GM21786 (cell line): ENCODE measurements around the gene SYNDIG1.

Source experiments
- ATAC-seq: cut with Tn5 transposase; IDR thresholded peaks from one replicate; pipeline ENCODE4 v1.9.1; 2021; ENCODE audit not compliant: unreplicated experiment

The SYNDIG1 gene

GRCh38 chr20:24672181-24672880 is 202.9 kb downstream of the SYNDIG1 start:
- ATAC-seq: no peak

GRCh38 chr20:24672886-24673677 is 203.7 kb downstream of the SYNDIG1 start:
- no peak for ATAC-seq

- ATAC-seq: no peak
Observed at GRCh38 chr20:24673678-24674570, 204.5 kb downstream of the SYNDIG1 start.

- ATAC-seq: no peak
Observed at GRCh38 chr20:24674921-24675605, 205.6 kb downstream of the SYNDIG1 start.

- no peak for ATAC-seq
Observed at GRCh38 chr20:24675651-24676352, 206.4 kb downstream of the SYNDIG1 start.

- ATAC-seq: no peak
Observed at GRCh38 chr20:24676353-24676977, 207.0 kb downstream of the SYNDIG1 start.

- no peak for ATAC-seq
Observed at GRCh38 chr20:24676978-24677370, 207.5 kb downstream of the SYNDIG1 start.

GRCh38 chr20:24677626-24678315 is 208.3 kb downstream of the SYNDIG1 start:
- ATAC-seq: no peak

- no peak for ATAC-seq
Observed at GRCh38 chr20:24678351-24679106, 209.1 kb downstream of the SYNDIG1 start.

- ATAC-seq: no peak
Observed at GRCh38 chr20:24679448-24680047, 210.1 kb downstream of the SYNDIG1 start.

- ATAC-seq: no peak
Observed at GRCh38 chr20:24681634-24682495, 212.4 kb downstream of the SYNDIG1 start.

GRCh38 chr20:24682496-24682985 is 213.1 kb downstream of the SYNDIG1 start:
- no peak for ATAC-seq

- no peak for ATAC-seq
Observed at GRCh38 chr20:24683676-24684075, 214.2 kb downstream of the SYNDIG1 start.

GRCh38 chr20:24684421-24684871 is 215.0 kb downstream of the SYNDIG1 start:
- no peak for ATAC-seq

- ATAC-seq: no peak
Observed at GRCh38 chr20:24684956-24685691, 215.7 kb downstream of the SYNDIG1 start.

- no peak for ATAC-seq
Observed at GRCh38 chr20:24685736-24686135, 216.3 kb downstream of the SYNDIG1 start.
